NCI-H2227 (cell line): ENCODE measurements around the gene TMEM270.

ENCODE experiments used
- DNase-seq: peaks from one replicate; lab custom pipeline; 2025; ENCODE audit not compliant: unreplicated experiment; lab: John Stamatoyannopoulos, UW

The TMEM270 gene

GRCh38 chr7:73904219-73905137 is 43.5 kb downstream of the TMEM270 start:
- no peak for DNase-seq

- no peak for DNase-seq
Observed at GRCh38 chr7:73905360-73905759, 44.4 kb downstream of the TMEM270 start.

GRCh38 chr7:73906874-73907273 is 45.9 kb downstream of the TMEM270 start:
- no peak for DNase-seq

GRCh38 chr7:73907554-73908122 is 46.7 kb downstream of the TMEM270 start:
- DNase-seq = no peak

- no peak for DNase-seq
Observed at GRCh38 chr7:73908123-73908611, 47.2 kb downstream of the TMEM270 start.

- no peak for DNase-seq
Observed at GRCh38 chr7:73909051-73909941, 48.3 kb downstream of the TMEM270 start.

GRCh38 chr7:73909996-73910395 is 49.0 kb downstream of the TMEM270 start:
- no peak for DNase-seq

- no peak for DNase-seq
Observed at GRCh38 chr7:73912223-73912622, 51.3 kb downstream of the TMEM270 start.
